SK-N-SH (cell line): ENCODE results near the gene TLDC2. TPM values are rescaled to one million over a fixed set of nuclear protein-coding genes. Genes with fewer than 3 reads are reported as not detected.

Experiments
- CTCF ChIA-PET: fragments of 300-600, 350-600 bp; formaldehyde crosslinking; extraction: SDS; loops from one replicate; lab custom pipeline; 2021; lab: Yijun Ruan, JAX
- POLR2A ChIA-PET: fragments of 350-600 bp; sonication (Branson Sonifier 250); formaldehyde crosslinking; extraction: SDS; loops from one replicate; lab custom pipeline; 2020; ENCODE audit warnings: antibody characterized with exemption, inconsistent platforms; lab: Yijun Ruan, JAX
- DNase-seq: peaks from one replicate; pipeline ENCODE4 v3.0.0; 2012
- H2AFZ ChIP-seq: fragments of 200-600 bp; sonication (generic); 2 replicates; pipeline ENCODE4 v1.8.1; 2016; ENCODE audit warnings: antibody characterized with exemption, mild to moderate bottlenecking, low read depth
- H3F3A ChIP-seq: fragments of 200-600 bp; sonication (generic); replicated peaks from 2 replicates; pipeline ENCODE3; 2016; ENCODE audit warnings: antibody characterized with exemption, mild to moderate bottlenecking; ENCODE audit not compliant: insufficient read depth
- H3K27ac ChIP-seq, 2 experiments: fragments of 200-500 bp in 1 of 2; fragments of 200-600 bp in 1 of 2; sonication (Bioruptor generic) in 1 of 2; sonication (generic), shearing (Covaris generic) in 1 of 2; 2 replicates each; pipeline versions ENCODE4 v1.5.1 to v1.6.1; 2014 to 2016; ENCODE audit warnings: low read depth in 2 of 2, inconsistent platforms in 1 of 2, low read length in 1 of 2, mild to moderate bottlenecking in 1 of 2, mixed read lengths in 1 of 2
- H3K27me3 ChIP-seq: fragments of 200-600 bp; sonication (generic), shearing (Covaris generic); 2 replicates; pipeline ENCODE4 v1.6.1; 2016; ENCODE audit warnings: mixed run types; ENCODE audit not compliant: insufficient read depth
- H3K36me3 ChIP-seq, 2 experiments: fragments of 200-500 bp in 1 of 2; fragments of 200-600 bp in 1 of 2; sonication (Bioruptor generic) in 1 of 2; sonication (generic) in 1 of 2; replicated peaks in 1 of 2; 2 replicates each; pipeline versions ENCODE3 to v1.5.1; 2014 to 2016; ENCODE audit warnings: low read length in 1 of 2, mild to moderate bottlenecking in 1 of 2; ENCODE audit not compliant: insufficient read depth in 2 of 2, control insufficient read depth in 1 of 2
- H3K4me1 ChIP-seq, 2 experiments: fragments of 200-500 bp in 1 of 2; fragments of 200-600 bp in 1 of 2; sonication (Bioruptor generic) in 1 of 2; sonication (generic), shearing (Covaris generic) in 1 of 2; 2 replicates each; pipeline versions ENCODE4 v1.5.1 to v1.6.1; 2014 to 2016; ENCODE audit warnings: low read depth in 1 of 2, low read length in 1 of 2, mixed run types in 1 of 2; ENCODE audit not compliant: insufficient read depth in 2 of 2, control insufficient read depth in 1 of 2
- H3K4me2 ChIP-seq: fragments of 200-600 bp; sonication (generic), shearing (Covaris generic); 2 replicates; pipeline ENCODE4 v1.6.1; 2017; ENCODE audit warnings: mixed run types
- H3K4me3 ChIP-seq, 2 experiments: fragments of 200-500 bp in 1 of 2; fragments of 200-600 bp in 1 of 2; sonication (Bioruptor generic) in 1 of 2; sonication (generic), shearing (Covaris generic) in 1 of 2; 2 replicates each; pipeline versions ENCODE4 v1.5.1 to v1.8.1; 2014 to 2016; ENCODE audit warnings: low read depth in 2 of 2, inconsistent platforms in 1 of 2, low read length in 1 of 2, mild to moderate bottlenecking in 1 of 2, mixed read lengths in 1 of 2, moderate library complexity in 1 of 2
- H3K79me2 ChIP-seq: fragments of 200-600 bp; sonication (generic); 2 replicates; pipeline ENCODE4 v1.8.1; 2017; ENCODE audit warnings: mild to moderate bottlenecking; ENCODE audit not compliant: insufficient read depth
- H3K9ac ChIP-seq: fragments of 200-600 bp; sonication (generic); 2 replicates; pipeline ENCODE4 v1.6.1; 2017; ENCODE audit warnings: mixed run types
- H3K9me2 ChIP-seq: fragments of 200-600 bp; sonication (generic); 2 replicates; pipeline ENCODE4 v1.6.1; 2017; ENCODE audit warnings: mixed run types
- H3K9me3 ChIP-seq: fragments of 200-600 bp; sonication (generic); 2 replicates; pipeline ENCODE4 v1.6.1; 2017; ENCODE audit warnings: mixed run types, mild to moderate bottlenecking, moderate library complexity
- H4K20me1 ChIP-seq: fragments of 200-600 bp; sonication (generic); 2 replicates; pipeline ENCODE4 v1.6.1; 2017; ENCODE audit warnings: mild to moderate bottlenecking, mixed run types; ENCODE audit not compliant: insufficient read depth
- FOXJ3 ChIP-seq: sonication (generic); formaldehyde crosslinking; IDR thresholded peaks from 2 replicates; pipeline ENCODE4 v1.5.1; 2020; ENCODE audit warnings: mild to moderate bottlenecking, missing genetic modification reagents
- FOXM1 ChIP-seq: IDR thresholded peaks from 2 replicates; pipeline ENCODE4 v1.4.0; 2012; ENCODE audit warnings: low read depth, mild to moderate bottlenecking
- GABPA ChIP-seq: IDR thresholded peaks from 2 replicates; pipeline ENCODE4 v1.4.0; 2012; ENCODE audit warnings: low read depth, mild to moderate bottlenecking
- JUND ChIP-seq: IDR thresholded peaks from 2 replicates; pipeline ENCODE4 v1.4.0; 2012
- MEF2A ChIP-seq: IDR thresholded peaks from 2 replicates; pipeline ENCODE4 v1.4.0; 2012; ENCODE audit warnings: low read depth, borderline replicate concordance
- RAD21 ChIP-seq: IDR thresholded peaks from 2 replicates; pipeline ENCODE4 v1.6.1; 2012; ENCODE audit warnings: mild to moderate bottlenecking, low read length
- RFX5 ChIP-seq: IDR thresholded peaks from 2 replicates; pipeline ENCODE4 v1.6.1; 2012; ENCODE audit warnings: mild to moderate bottlenecking, improper control_type of control experiment, low read length
- RXRA ChIP-seq: IDR thresholded peaks from 2 replicates; pipeline ENCODE4 v1.4.0; 2012; ENCODE audit warnings: low read depth, mild to moderate bottlenecking, borderline replicate concordance
- TEAD4 ChIP-seq: IDR thresholded peaks from 2 replicates; pipeline ENCODE4 v1.4.0; 2012; ENCODE audit warnings: mild to moderate bottlenecking, borderline replicate concordance; ENCODE audit not compliant: insufficient read depth
- WGBS: methylation state at CpG from one replicate; pipeline ENCODE4 v1.1.6; 2017; ENCODE audit warnings: low lambda C conversion rate; 5-methylcytosine and 5-hydroxymethylcytosine counted together
- polyA plus RNA-seq, 3 experiments: library from polyadenylated mRNA; depleted of rRNA; stranded (reverse); fragments of >200 nt; gene quantifications; 2 replicates each; pipeline ENCODE4 v1.2.3, GENCODE V29; 2012
- TF ChIP-seq, protein P1 (sequence below): IDR thresholded peaks from 2 replicates; pipeline ENCODE4 v1.4.0; 2012; ENCODE audit warnings: low read depth, borderline replicate concordance
- TF ChIP-seq, protein P2 (sequence below): fragments of 200-600 bp; sonication (generic); IDR thresholded peaks from 2 replicates; pipeline ENCODE4 v1.6.1; 2017; ENCODE audit warnings: antibody characterized with exemption, mild to moderate bottlenecking, moderate library complexity
- TF ChIP-seq, protein P3 (sequence below): IDR thresholded peaks from 2 replicates; pipeline ENCODE4; 2012

Gene TLDC2
- polyA plus RNA-seq, 1 of the 3 experiments (the other 2 are of a cell fraction) = 0.02 TPM

DNA sequence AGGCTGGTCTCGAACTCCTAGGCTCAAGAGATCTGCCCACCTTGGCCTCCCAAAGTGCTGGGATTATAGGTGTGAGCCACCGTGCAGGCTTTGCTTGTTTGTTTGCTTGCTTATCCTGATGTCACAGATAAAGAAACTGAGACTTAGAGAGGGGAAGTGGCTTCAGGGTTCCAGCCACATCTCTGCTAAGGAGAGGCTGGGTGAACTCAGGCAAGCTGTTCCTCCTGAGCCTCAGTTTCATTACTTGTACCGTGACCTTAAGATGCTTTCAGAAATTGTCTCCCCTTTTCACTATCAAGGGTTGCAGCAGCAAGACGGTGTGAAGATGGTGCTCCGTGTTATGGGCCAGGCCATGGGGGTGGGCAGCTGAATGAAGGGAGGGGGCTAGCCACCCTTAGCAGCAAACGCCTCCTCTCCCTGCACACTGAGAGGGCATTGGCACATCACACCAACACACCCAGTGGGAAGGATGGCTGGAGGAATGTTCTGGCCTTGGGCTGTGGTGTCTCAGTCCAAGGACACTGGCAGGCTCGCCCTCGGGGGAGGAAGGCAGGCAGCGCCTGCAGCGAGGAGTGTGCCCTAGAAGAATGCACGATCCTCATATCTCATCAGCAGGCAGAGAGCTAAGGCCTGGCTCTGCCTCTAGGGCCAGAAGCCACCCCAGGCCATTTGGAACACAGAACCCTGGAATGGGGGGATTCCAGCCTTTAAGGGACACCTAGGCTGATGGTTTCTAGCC lies 48.2 kb upstream of the TLDC2 start:
- CTCF ChIA-PET = interaction anchor here (1.3 kb wide), 1 partner anchor 222 kb away, joined by 3 read pairs; the partner anchor contains the start of gene RAB5IF
- Histone ChIP-seq H3F3A (peaks cover 5% of the 10 kb centered on the region), H3K4me3 (no peak overlapping the region), H2AFZ (no peak overlapping the region), H3K9me3 (no peaks in the 10 kb centered on the region), H4K20me1 (no peaks in the 10 kb centered on the region), H3K27ac (no peak overlapping the region), H3K9me2 (no peaks in the 10 kb centered on the region), H3K27me3 (no peaks in the 10 kb centered on the region), H3K9ac (no peak overlapping the region), H3K79me2 (peaks cover 52% of the 10 kb centered on the region), H3K4me1 (peaks cover 0 to 21% of the 10 kb centered on the region in 2 experiments; a peak in 1 of 4 replicates), H3K4me2 (no peak overlapping the region), H3K36me3 (peaks cover 22 to 31% of the 10 kb centered on the region in 2 experiments)
- POLR2A ChIA-PET = no interaction called here
- no peak for DNase-seq
- no peak for TF ChIP-seq FOXJ3 (CRISPR knock-in tag)
- TF ChIP-seq TEAD4 = no peak
- TF ChIP-seq GABPA = no peak
- TF ChIP-seq RXRA = no peak
- TF ChIP-seq, protein P1, sequence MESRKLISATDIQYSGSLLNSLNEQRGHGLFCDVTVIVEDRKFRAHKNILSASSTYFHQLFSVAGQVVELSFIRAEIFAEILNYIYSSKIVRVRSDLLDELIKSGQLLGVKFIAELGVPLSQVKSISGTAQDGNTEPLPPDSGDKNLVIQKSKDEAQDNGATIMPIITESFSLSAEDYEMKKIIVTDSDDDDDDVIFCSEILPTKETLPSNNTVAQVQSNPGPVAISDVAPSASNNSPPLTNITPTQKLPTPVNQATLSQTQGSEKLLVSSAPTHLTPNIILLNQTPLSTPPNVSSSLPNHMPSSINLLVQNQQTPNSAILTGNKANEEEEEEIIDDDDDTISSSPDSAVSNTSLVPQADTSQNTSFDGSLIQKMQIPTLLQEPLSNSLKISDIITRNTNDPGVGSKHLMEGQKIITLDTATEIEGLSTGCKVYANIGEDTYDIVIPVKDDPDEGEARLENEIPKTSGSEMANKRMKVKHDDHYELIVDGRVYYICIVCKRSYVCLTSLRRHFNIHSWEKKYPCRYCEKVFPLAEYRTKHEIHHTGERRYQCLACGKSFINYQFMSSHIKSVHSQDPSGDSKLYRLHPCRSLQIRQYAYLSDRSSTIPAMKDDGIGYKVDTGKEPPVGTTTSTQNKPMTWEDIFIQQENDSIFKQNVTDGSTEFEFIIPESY = no peak
- TF ChIP-seq, protein P2, sequence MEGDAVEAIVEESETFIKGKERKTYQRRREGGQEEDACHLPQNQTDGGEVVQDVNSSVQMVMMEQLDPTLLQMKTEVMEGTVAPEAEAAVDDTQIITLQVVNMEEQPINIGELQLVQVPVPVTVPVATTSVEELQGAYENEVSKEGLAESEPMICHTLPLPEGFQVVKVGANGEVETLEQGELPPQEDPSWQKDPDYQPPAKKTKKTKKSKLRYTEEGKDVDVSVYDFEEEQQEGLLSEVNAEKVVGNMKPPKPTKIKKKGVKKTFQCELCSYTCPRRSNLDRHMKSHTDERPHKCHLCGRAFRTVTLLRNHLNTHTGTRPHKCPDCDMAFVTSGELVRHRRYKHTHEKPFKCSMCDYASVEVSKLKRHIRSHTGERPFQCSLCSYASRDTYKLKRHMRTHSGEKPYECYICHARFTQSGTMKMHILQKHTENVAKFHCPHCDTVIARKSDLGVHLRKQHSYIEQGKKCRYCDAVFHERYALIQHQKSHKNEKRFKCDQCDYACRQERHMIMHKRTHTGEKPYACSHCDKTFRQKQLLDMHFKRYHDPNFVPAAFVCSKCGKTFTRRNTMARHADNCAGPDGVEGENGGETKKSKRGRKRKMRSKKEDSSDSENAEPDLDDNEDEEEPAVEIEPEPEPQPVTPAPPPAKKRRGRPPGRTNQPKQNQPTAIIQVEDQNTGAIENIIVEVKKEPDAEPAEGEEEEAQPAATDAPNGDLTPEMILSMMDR = no peak
- no peak for TF ChIP-seq JUND
- no peak for TF ChIP-seq RAD21
- TF ChIP-seq RFX5 = no peak
- no peak for TF ChIP-seq MEF2A
- TF ChIP-seq, protein P3, sequence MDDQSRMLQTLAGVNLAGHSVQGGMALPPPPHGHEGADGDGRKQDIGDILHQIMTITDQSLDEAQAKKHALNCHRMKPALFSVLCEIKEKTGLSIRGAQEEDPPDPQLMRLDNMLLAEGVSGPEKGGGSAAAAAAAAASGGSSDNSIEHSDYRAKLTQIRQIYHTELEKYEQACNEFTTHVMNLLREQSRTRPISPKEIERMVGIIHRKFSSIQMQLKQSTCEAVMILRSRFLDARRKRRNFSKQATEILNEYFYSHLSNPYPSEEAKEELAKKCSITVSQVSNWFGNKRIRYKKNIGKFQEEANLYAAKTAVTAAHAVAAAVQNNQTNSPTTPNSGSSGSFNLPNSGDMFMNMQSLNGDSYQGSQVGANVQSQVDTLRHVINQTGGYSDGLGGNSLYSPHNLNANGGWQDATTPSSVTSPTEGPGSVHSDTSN = no peak
- TF ChIP-seq FOXM1 = no peak
- WGBS = 98% methylated on average over 6 of the region's 11 CpGs
